ENCODE data around the gene ITLN2. TPM values are rescaled to one million over a fixed set of nuclear protein-coding genes. Genes with fewer than 3 reads are reported as not detected.
"Not testable (repeated sequence)": the region's sequence is repeated elsewhere in the genome, so short reads cannot be mapped to it uniquely, and the experiment has no call there.

The ITLN2 gene
- total and polyA plus RNA-seq, 2 of the 8 experiments (the other 6 are each of a cell fraction or from before 2014, with no cell fraction given): 4.7 to 6.3 TPM

GRCh38 chr1:160993544-160994193, 39.1 kb upstream of the ITLN2 start (continued):
- TF ChIP-seq CBX5 (IDR thresholded peaks at IDR 0.05; ENCODE audit: low read depth, low read length) (no peak), SUZ12 (IDR thresholded peaks at IDR 0.05; ENCODE audit: low read length) (no peak), SP2 (IDR thresholded peaks at IDR 0.05; ENCODE audit: low read length) (no peak), JUND (IDR thresholded peaks at IDR 0.05; ENCODE audit: low read length) (no peak), YY1 (IDR thresholded peaks at IDR 0.05; ENCODE audit: low read depth, low read length) (no peak)

- ChIA-PET CTCF (ENCODE audit: partially characterized antibody) (interaction anchor here (0.6 to 2.8 kb wide), 3 partner anchors 9 to 213 kb away, joined by 3 to 13 read pairs (median 3); no protein-coding TSS in a partner anchor), POLR2A (ENCODE audit: partially characterized antibody) (interaction anchor here (0.7 to 2.2 kb wide), 5 partner anchors 10 to 38 kb away, joined by 3 to 5 read pairs (median 3); partner anchors contain the start of gene ITLN2)
- H3K18ac ChIP-seq (ENCODE audit: extremely low read depth, low read length); H3K14ac ChIP-seq (ENCODE audit: insufficient read length); H3K79me2 ChIP-seq (ENCODE audit: control insufficient read depth in 1 of 2, insufficient read depth in 2 of 2, low read length in 2 of 2); H4K20me1 ChIP-seq (replicated peaks in 1 of 2; ENCODE audit: control insufficient read depth in 1 of 2, insufficient read depth in 2 of 2, low read length in 2 of 2); H4K8ac ChIP-seq (ENCODE audit: extremely low read depth, insufficient read depth, low read length); H3K23me2 ChIP-seq (ENCODE audit: low read depth, low read length); H2BK120ac ChIP-seq (replicated peaks; ENCODE audit: low read depth, low read length); DNase-seq (ENCODE audit: low read depth in 1 of 2, low spot score in 2 of 2); H3K9ac ChIP-seq (replicated peaks in 1 of 4; ENCODE audit: extremely low read depth in 1 of 4, low read depth in 3 of 4, low read length in 3 of 4); H2AK5ac ChIP-seq (ENCODE audit: low read depth, low read length); H4K5ac ChIP-seq (ENCODE audit: insufficient read length, low read depth, low read length); H4K91ac ChIP-seq (replicated peaks; ENCODE audit: insufficient read length, low read length); H3K27ac ChIP-seq (ENCODE audit: low read depth, low read length); H3K56ac ChIP-seq (replicated peaks; ENCODE audit: insufficient read length, low read depth, low read length); H3K79me1 ChIP-seq (ENCODE audit: low read depth, low read length); H2AFZ ChIP-seq (ENCODE audit: low read length); H3K23ac ChIP-seq (ENCODE audit: insufficient read length); H3K4me3 ChIP-seq (ENCODE audit: extremely low read depth in 1 of 4, insufficient read depth in 2 of 4, low read depth in 3 of 4, low read length in 4 of 4); H2BK5ac ChIP-seq (ENCODE audit: low read depth, low read length); H3K27me3 ChIP-seq (replicated peaks in 1 of 4; ENCODE audit: control insufficient read depth in 3 of 4, extremely low read depth in 1 of 4, insufficient read depth in 3 of 4, low read length in 3 of 4); H2BK12ac ChIP-seq (ENCODE audit: low read depth, low read length); H3K4ac ChIP-seq (replicated peaks; ENCODE audit: insufficient read length, low read depth, low read length); H3K9me3 ChIP-seq (ENCODE audit: insufficient read depth in 2 of 2, low read depth in 1 of 2, low read length in 1 of 2); H2BK20ac ChIP-seq (ENCODE audit: low read length); H2BK15ac ChIP-seq (ENCODE audit: low read length); FAIRE-seq; H3K4me2 ChIP-seq (ENCODE audit: insufficient read depth in 1 of 2, low read depth in 2 of 2, low read length in 2 of 2): not testable (repeated sequence)
- WGBS, 2 experiments (ENCODE audit: extremely low coverage in 1 of 2, insufficient coverage in 1 of 2, insufficient read length in 1 of 2, insufficient replicate concordance in 2 of 2, low coverage in 1 of 2, low lambda C conversion rate in 2 of 2, missing lambda C conversion rate in 1 of 2): 90% methylated on average over 4 of the region's 4 CpGs; no CpG with 5 or more reads in 1 of the 2 experiments
- peaks cover 0 to 12% (median 3%) of the 10 kb centered on the region in 4 experiments; a peak in 4 of 8 replicates for H3K36me3 ChIP-seq (ENCODE audit: control insufficient read depth in 2 of 4, insufficient read depth in 4 of 4, low read length in 3 of 4)
- peaks cover 2 to 15% (median 5%) of the 10 kb centered on the region in 4 experiments; a peak in 5 of 7 replicates for H3K4me1 ChIP-seq (replicated peaks in 1 of 4; ENCODE audit: control insufficient read depth in 3 of 4, insufficient read depth in 4 of 4, low read length in 3 of 4)
These were observed 37.4 kb upstream of the ITLN2 start for GRCh38 chr1:160992036-160992435.

All from H1 (cell line).